Measurements from ENCODE around the gene MRPL52. TPM values are rescaled to one million over a fixed set of nuclear protein-coding genes. Genes with fewer than 3 reads are reported as not detected.

Gene MRPL52
- total and polyA plus RNA-seq, 10 of the 15 experiments (the other 5 are each of a cell fraction or from before 2014, with no cell fraction given): 51.7 to 541 (median 142) TPM

- no peak overlapping the region for H3K4me3 ChIP-seq
- H3K4me1 ChIP-seq (ENCODE audit: control insufficient read depth, insufficient read depth, low read length): peaks cover 13% of the 10 kb centered on the region
- peaks cover 4 to 7% of the 10 kb centered on the region in 2 experiments for H3K36me3 ChIP-seq (ENCODE audit: control insufficient read depth in 2 of 2, insufficient read depth in 2 of 2, low read length in 1 of 2)
- no peak for ATAC-seq
- no peak overlapping the region for H3K4me2 ChIP-seq (ENCODE audit: control insufficient read depth, insufficient read depth)
- H4K20me1 ChIP-seq (ENCODE audit: control insufficient read depth, insufficient read depth): no peaks in the 10 kb centered on the region
- SMC1A ChIA-PET (ENCODE audit: uncharacterized antibody, unreplicated experiment): interaction anchor here (1.0 to 2.6 kb wide), 5 partner anchors 27 to 71 kb away, joined by 4 to 18 read pairs (median 6); no protein-coding TSS in a partner anchor
- POLR2A ChIA-PET: interaction anchor here (0.7 to 1.7 kb wide), 3 partner anchors 13 to 129 kb away, joined by 3 to 4 read pairs (median 3); partner anchors contain the start of gene OXA1L
- BruUV-seq (replicated peaks): no TSS peak
- RAD21 ChIA-PET (ENCODE audit: unreplicated experiment): interaction anchor here (1.0 to 2.3 kb wide), 5 partner anchors 10 to 211 kb away, joined by 3 to 10 read pairs (median 3); no protein-coding TSS in a partner anchor
- H3K27ac ChIP-seq (ENCODE audit: control insufficient read depth, insufficient read depth): no peak overlapping the region
- intact Hi-C loops (cut with micrococcal nuclease; ENCODE audit: unreplicated experiment): no loop called here
- DNase-seq (ENCODE audit: low read depth, low spot score): no peak
- FAIRE-seq: no peak
- H3K79me2 ChIP-seq (ENCODE audit: control insufficient read depth, insufficient read depth, low read length): no peaks in the 10 kb centered on the region; the same call in 1 of the 2 replicates
- 85% methylated on average over 5 of the region's 5 CpGs for WGBS (ENCODE audit: insufficient coverage, insufficient replicate concordance, low lambda C conversion rate, missing lambda C conversion rate)
- CTCF ChIA-PET: interaction anchor here (0.8 to 4.0 kb wide), 10 partner anchors 15 to 123 kb away, joined by 3 to 33 read pairs (median 4); partner anchors contain the start of gene OXA1L
- H3K9ac ChIP-seq (ENCODE audit: control insufficient read depth, insufficient read depth, low read length): no peak overlapping the region
- no peak overlapping the region for H2AFZ ChIP-seq (ENCODE audit: control insufficient read depth, low read depth, low read length)
- no peaks in the 10 kb centered on the region for H3K27me3 ChIP-seq (replicated peaks in 1 of 2; ENCODE audit: control insufficient read depth in 2 of 2, insufficient read depth in 2 of 2, low read length in 1 of 2)
- TF ChIP-seq KDM1A (IDR thresholded peaks at IDR 0.05; ENCODE audit: borderline replicate concordance) (no peak), RBBP5 (conservative IDR thresholded peaks at IDR 0.05) (no peak), TARDBP (IDR thresholded peaks at IDR 0.05; ENCODE audit: borderline replicate concordance) (no peak), BCLAF1 (IDR thresholded peaks at IDR 0.05) (no peak), ZNF592 (IDR thresholded peaks at IDR 0.05) (no peak)
- no peaks in the 10 kb centered on the region for H3K9me3 ChIP-seq (replicated peaks; ENCODE audit: control insufficient read depth, insufficient read depth, low read length)
- in situ Hi-C loops (cut with MboI): no loop called here
These were observed 48.8 kb upstream of the MRPL52 start for GRCh38 chr14:22780941-22781300.
